Activated T-cell treated with anti-CD3 and anti-CD28 coated beads, Interleukin-2, amount 50 U/mL, for 72 hours (primary cell): ENCODE measurements around the gene LEAP2. TPM values are rescaled to one million over a fixed set of nuclear protein-coding genes. Genes with fewer than 3 reads are reported as not detected.

Source experiments
- ATAC-seq, 2 donors: fragments of 150-1000 bp; cut with Tn5 transposase; replicated peaks in 1 of 2; 2 replicates each; pipeline ENCODE4 v1.10.0; 2021; ENCODE audit warnings: moderate library complexity in 2 of 2, mild to moderate bottlenecking in 1 of 2
- DNase-seq, 2 donors: peaks; one replicate each; pipeline ENCODE4 v3.0.0; 2021 to 2022; ENCODE audit warnings: mixed read lengths in 1 of 2
- H3K27ac Mint-ChIP-seq: one replicate; pipeline ENCODE4 v1.8.0; 2022; ENCODE audit warnings: mild to moderate bottlenecking, moderate library complexity, mixed read lengths
- H3K27me3 Mint-ChIP-seq: one replicate; pipeline ENCODE4 v1.8.0; 2022; ENCODE audit warnings: low read depth, mixed read lengths
- H3K36me3 Mint-ChIP-seq, 2 donors: one replicate each; pipeline ENCODE4 v1.8.0; 2022; ENCODE audit warnings: mixed read lengths in 2 of 2, mild to moderate bottlenecking in 1 of 2; ENCODE audit not compliant: insufficient read depth in 2 of 2
- H3K4me1 Mint-ChIP-seq: one replicate; pipeline ENCODE4 v1.8.0; 2022; ENCODE audit warnings: low read depth, mixed read lengths
- H3K4me3 Mint-ChIP-seq, 2 donors: one replicate each; pipeline ENCODE4 v1.8.0; 2022; ENCODE audit warnings: mild to moderate bottlenecking in 2 of 2, mixed read lengths in 2 of 2, moderate library complexity in 2 of 2
- H3K9me3 Mint-ChIP-seq, 2 donors: one replicate each; pipeline ENCODE4 v1.8.0; 2022; ENCODE audit warnings: mixed read lengths in 2 of 2
- total RNA-seq, 2 donors: library from RNA; stranded (reverse); gene quantifications; one replicate each; pipeline ENCODE4 v1.2.3, GENCODE V29; 2022

The LEAP2 gene
- total RNA-seq, 2 donors from 2014 or later: 5.0 to 7.2 TPM

DNA sequence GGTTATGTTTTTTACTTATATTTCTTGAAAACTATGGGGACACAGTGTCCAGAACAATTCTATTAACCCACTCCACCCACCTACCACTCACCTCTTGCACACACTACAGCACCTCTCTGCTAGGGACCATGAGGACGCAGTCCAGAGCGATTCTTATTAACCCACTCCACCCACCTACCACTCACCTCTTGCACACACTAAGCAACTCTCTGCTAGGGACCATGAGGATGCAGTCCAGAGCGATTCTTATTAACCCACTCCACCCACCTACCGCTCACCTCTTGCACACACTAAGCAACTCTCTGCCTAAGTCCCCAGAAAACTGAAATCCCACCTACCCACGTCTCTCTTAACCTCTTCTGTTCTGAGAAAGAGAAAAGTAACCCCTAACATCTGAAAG, 40.9 kb upstream of the LEAP2 start:
- Mint-ChIP-seq H3K36me3 (no peaks in the 10 kb centered on the region), H3K27ac (no peak overlapping the region), H3K9me3 (no peaks in the 10 kb centered on the region), H3K4me1 (peaks cover 9% of the 10 kb centered on the region), H3K27me3 (peaks cover 45% of the 10 kb centered on the region), H3K4me3 (no peak overlapping the region)
- ATAC-seq (no peak), DNase-seq (no peak)

DNA sequence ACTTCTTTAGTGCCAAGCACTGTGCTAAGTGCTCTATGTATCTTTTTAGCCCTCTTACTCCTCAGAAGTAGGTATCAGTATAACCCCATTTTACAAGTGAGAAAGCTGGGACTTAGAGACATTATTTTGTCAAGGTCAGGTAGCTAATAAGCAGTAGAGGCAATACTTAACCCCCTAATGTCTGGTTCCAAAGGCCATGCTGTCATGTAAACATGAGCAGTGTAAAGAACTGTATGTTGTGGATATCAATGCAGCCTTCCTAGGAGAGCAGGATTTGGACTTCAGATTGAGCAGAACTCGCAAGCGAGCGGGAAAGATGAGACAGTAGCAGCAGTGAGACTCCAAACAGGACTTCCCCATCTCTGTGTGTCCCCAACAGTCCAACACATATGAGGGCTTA, 39.4 kb upstream of the LEAP2 start:
- H3K4me3 Mint-ChIP-seq: no peak overlapping the region
- DNase-seq: no peak
- H3K4me1 Mint-ChIP-seq: peaks cover 12% of the 10 kb centered on the region
- no peak for ATAC-seq
- no peaks in the 10 kb centered on the region for H3K36me3 Mint-ChIP-seq
- no peaks in the 10 kb centered on the region for H3K9me3 Mint-ChIP-seq
- peaks cover 31% of the 10 kb centered on the region for H3K27me3 Mint-ChIP-seq
- H3K27ac Mint-ChIP-seq: no peak overlapping the region

DNA sequence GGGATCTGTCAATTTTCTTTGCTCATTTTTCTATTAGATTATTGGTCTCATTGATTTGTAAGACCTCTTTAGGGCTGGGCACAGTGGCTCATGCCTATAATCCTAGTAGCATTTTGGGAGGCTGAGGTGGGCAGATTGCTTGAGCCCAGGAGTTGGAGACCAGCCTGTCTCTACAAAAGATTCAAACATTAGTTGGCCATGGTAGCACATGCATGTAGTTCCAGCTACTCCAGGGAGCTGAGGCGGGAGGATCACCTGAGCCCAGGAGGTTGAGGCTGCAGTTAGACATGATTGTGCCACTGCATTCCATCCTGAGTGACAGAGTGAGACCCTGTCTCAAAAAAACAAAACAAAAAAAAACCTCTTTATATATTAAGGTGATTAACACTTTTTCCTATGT, 36.6 kb upstream of the LEAP2 start:
- no peaks in the 10 kb centered on the region for H3K36me3 Mint-ChIP-seq
- peaks cover 16% of the 10 kb centered on the region for H3K27me3 Mint-ChIP-seq
- no peaks in the 10 kb centered on the region for H3K9me3 Mint-ChIP-seq
- H3K4me3 Mint-ChIP-seq: no peak overlapping the region
- no peak overlapping the region for H3K27ac Mint-ChIP-seq
- peaks cover 4% of the 10 kb centered on the region for H3K4me1 Mint-ChIP-seq
- no peak for DNase-seq
- no peak for ATAC-seq

DNA sequence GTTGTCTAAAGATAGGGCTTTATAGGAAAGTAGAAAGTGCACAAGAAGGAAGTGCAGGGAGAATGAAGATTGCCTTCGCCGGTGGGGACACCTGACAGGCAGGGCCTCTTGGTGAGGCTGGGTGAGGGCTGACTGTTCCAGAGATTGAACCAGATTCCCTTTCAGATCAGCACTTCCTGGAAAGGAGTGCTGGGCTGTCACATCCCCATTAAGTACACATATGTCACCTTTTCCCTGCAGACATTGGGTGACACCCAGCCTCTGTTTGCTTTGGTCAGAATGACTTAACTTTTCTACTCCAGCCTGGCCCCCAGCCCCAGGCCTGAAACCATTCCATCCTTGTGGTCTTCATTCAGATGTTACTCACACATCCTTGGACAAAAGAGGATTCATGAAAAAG, 35.6 kb upstream of the LEAP2 start:
- Mint-ChIP-seq H3K27me3 (peaks cover 11% of the 10 kb centered on the region), H3K36me3 (no peaks in the 10 kb centered on the region), H3K9me3 (no peaks in the 10 kb centered on the region), H3K4me3 (no peak overlapping the region), H3K4me1 (peaks cover 4% of the 10 kb centered on the region), H3K27ac (no peak overlapping the region)
- no peak for DNase-seq
- ATAC-seq: no peak

DNA sequence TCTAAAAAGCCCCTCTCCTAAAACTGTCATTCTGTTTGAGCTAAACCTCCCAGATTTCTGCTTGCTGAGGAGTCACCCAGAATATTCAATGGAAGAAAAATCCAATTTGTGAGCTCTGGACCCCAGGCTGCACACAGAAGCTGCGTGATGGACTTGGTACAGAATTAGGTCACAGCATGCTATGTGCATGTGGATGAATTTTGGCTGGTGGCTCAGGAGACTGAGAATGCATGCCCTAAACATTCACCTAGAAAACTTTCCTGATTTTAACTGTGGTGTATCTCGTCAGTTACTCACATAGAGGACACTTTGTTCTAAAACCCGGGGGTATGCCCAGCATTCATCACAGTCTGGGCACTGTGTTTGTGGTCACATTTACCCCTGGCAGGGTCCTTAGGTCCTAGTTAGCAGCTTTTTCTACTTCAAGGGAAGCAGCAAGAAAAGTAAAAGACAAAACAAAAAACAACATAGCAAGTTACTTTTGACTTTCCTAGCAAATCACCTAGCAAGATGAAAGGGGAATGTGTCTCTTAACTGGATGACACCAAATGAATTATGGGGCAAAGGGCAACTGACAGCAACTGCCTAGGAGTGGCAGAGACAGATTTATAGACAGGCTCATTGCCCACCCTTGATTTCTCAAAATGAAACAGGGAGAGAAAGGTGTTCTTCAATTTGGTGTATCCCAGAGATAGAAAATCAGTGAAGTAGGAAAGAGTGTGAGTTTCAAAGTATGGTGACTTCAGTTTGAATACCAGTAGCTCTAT, 34.8 kb upstream of the LEAP2 start:
- ATAC-seq: no peak
- Mint-ChIP-seq H3K4me3 (no peak overlapping the region), H3K27ac (no peak overlapping the region), H3K9me3 (no peaks in the 10 kb centered on the region), H3K36me3 (no peaks in the 10 kb centered on the region), H3K4me1 (peaks cover 4% of the 10 kb centered on the region), H3K27me3 (peaks cover 5% of the 10 kb centered on the region)
- no peak for DNase-seq

DNA sequence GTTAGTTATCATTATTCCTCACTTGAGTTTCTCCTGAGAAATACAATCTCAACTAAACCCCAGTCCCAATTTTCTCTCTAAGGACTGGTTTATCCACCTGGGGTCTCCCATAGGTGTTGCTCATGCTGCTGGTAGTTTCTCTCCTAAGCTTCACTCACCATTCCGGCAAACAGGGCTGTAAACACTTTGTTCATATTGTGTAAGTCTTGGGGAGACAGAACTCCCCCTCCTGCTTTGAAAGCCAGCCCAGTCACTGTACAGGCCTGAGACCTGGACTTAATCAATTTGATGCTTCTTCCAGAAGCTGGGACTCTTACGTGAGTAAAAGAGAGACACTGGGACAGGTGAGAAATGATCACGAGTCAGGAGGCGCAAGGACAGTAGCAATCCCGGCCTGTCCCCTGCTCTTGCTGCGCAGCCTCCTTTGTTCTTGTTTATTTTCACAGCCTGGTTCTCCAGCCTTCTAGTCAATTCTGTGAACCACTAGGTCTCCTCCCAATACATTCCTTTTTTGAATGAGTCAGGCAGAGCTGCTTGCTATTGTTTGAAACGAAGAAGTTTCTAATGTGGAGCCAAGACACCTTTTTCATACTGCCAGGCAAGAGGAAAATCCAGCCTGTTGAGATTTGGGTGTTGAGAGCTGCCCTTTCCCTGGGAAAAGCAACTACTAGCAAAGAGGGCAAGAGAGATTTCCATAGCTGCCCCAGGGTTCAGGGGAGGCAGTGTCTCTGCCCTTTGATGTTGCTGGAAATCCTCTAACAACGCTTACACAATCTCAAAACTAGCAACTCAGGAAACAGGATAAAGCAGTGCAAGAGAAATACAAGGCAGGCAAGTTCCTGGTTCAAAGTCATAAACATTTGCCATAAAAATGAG, 33.8 kb upstream of the LEAP2 start:
- Mint-ChIP-seq H3K9me3 (no peaks in the 10 kb centered on the region), H3K4me3 (no peak overlapping the region), H3K27ac (no peak overlapping the region), H3K36me3 (no peaks in the 10 kb centered on the region), H3K4me1 (peaks cover 4% of the 10 kb centered on the region), H3K27me3 (no peaks in the 10 kb centered on the region)
- ATAC-seq: no peak
- no peak for DNase-seq

DNA sequence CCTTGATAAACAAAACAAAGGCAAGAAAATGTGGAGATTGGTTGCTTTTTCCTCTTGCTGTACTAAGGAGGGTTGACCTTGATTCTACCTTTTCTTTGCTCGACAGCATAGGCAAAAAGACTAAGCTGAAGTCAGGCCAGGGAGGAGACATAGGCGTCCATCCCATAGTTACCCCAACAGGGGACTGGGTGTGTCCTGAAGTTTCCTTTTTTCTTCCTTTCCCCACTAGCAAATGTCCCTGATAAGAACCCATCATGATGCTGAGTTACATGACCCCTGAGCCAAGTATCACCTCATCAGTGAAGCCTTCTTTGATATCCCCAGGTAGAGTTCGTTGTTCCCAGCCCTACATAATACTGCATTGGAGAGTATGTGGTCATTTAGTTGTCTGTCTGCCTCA, 33.2 kb upstream of the LEAP2 start:
- no peaks in the 10 kb centered on the region for H3K27me3 Mint-ChIP-seq
- ATAC-seq (no peak), DNase-seq (no peak)
- no peaks in the 10 kb centered on the region for H3K9me3 Mint-ChIP-seq
- H3K4me3 Mint-ChIP-seq: no peak overlapping the region
- no peaks in the 10 kb centered on the region for H3K36me3 Mint-ChIP-seq
- H3K4me1 Mint-ChIP-seq: peaks cover 4% of the 10 kb centered on the region
- H3K27ac Mint-ChIP-seq: no peak overlapping the region

DNA sequence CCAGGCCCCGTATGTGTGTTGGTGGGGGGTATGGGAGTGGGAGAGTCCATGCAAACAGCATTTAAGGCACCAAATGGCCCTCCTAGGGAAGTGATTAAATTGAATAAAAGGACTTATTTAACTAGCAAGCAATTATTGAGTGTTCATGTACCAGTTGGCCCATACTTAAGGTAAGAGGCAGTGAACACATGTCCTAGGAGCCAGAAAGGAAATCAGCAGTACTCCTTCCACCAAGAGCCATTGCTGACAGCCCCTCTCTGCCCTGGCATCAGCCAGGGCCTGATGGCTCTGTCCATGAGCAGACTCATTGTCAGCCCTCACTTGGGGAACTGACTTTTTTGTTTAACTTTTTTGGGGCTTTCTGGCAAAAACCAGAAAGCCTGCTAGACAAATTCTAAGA, 32.6 kb upstream of the LEAP2 start:
- H3K4me3 Mint-ChIP-seq: no peak overlapping the region
- H3K27ac Mint-ChIP-seq: no peak overlapping the region
- peaks cover 4% of the 10 kb centered on the region for H3K4me1 Mint-ChIP-seq
- H3K36me3 Mint-ChIP-seq: no peaks in the 10 kb centered on the region
- no peak for ATAC-seq
- H3K27me3 Mint-ChIP-seq: no peaks in the 10 kb centered on the region
- no peaks in the 10 kb centered on the region for H3K9me3 Mint-ChIP-seq
- no peak for DNase-seq

DNA sequence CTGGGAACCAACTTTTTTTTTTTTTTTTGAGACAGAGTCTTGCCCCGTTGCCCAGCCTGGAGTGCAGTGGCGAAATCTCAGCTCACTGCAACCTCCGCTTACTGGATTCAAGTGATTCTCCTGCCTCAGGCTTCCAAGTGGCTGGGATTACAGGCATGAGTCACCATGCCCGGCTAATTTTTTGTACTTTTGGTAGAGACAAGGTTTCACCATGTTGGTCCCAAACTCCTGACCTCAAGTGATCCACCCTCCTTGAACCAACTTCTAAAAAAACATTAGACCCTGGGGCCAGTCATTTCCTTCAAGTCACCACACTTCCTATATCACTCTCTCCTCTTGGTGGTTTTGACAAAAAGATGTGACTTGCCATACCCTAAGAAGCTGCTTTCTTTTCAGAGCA, 32.2 kb upstream of the LEAP2 start:
- Mint-ChIP-seq H3K4me3 (no peak overlapping the region), H3K27ac (no peak overlapping the region), H3K36me3 (no peaks in the 10 kb centered on the region), H3K27me3 (no peaks in the 10 kb centered on the region), H3K4me1 (peaks cover 4% of the 10 kb centered on the region), H3K9me3 (no peaks in the 10 kb centered on the region)
- ATAC-seq (peak; percentile 37 to 56), DNase-seq (no peak)

DNA sequence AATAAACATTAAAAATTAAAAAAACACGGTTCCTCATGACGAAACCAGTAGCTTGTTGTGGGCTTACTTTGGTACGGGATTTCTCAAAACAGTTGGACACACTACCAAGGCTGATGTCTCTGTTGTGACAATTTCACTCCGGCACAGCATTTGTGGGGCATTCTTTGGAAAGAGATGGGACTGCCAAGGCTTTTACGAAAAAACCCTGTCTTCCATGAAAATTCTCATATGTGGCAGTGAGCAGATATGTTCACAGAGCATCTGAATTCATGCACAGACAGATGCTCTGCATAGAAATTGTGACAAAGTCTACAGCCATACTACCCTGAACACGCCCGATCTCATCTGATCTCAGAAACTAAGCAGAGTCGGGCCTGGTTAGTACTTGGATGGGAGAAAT, 25.2 kb upstream of the LEAP2 start:
- Mint-ChIP-seq H3K4me1 (peaks cover 4% of the 10 kb centered on the region), H3K27ac (no peak overlapping the region), H3K36me3 (no peaks in the 10 kb centered on the region), H3K9me3 (no peaks in the 10 kb centered on the region), H3K4me3 (no peak overlapping the region), H3K27me3 (peaks cover 6% of the 10 kb centered on the region)
- no peak for DNase-seq
- ATAC-seq: no peak

DNA sequence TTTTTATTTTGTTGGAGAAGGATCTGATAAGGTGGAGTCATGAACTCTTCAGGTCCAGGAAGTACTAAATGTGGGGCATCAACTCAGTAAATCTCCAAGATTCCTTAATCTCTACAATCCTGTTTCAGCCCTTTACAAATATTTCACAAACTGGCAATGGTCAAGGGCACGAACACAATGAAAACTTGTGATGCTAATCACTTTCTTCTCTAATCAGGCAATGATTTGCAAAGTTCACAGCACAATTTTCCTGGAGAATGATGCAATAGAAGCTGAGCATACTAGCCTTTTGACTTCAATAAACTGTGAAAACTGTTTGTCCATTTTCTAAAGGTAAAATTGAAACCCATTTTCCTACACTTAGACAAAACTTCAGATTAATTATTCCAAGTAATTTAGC, 24.1 kb upstream of the LEAP2 start:
- Mint-ChIP-seq H3K4me1 (peaks cover 4% of the 10 kb centered on the region), H3K36me3 (no peaks in the 10 kb centered on the region), H3K9me3 (no peaks in the 10 kb centered on the region), H3K27me3 (peaks cover 6% of the 10 kb centered on the region), H3K27ac (no peak overlapping the region), H3K4me3 (no peak overlapping the region)
- no peak for ATAC-seq
- no peak for DNase-seq

DNA sequence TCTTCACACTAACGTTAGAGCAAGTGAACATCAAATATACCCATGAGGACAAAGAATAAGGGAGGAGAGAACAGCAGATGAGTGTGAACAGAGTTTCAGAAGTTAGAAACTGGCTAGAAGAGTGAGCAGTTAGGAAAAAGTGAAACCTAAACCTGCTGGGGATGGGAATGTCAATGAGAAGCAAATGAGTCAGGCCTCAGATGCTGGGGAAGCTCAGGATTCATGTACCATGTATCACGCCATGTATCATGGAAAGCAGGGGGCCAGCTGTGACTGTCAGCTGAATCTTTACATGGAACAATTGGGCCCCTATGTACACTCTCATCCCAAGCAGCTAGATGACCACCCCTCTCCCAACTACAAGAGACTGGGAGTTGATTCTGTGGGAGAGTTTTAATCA, 23.4 kb upstream of the LEAP2 start:
- no peak for ATAC-seq
- H3K27ac Mint-ChIP-seq: no peak overlapping the region
- no peaks in the 10 kb centered on the region for H3K36me3 Mint-ChIP-seq
- peaks cover 6% of the 10 kb centered on the region for H3K27me3 Mint-ChIP-seq
- H3K4me1 Mint-ChIP-seq: peaks cover 4% of the 10 kb centered on the region
- no peak overlapping the region for H3K4me3 Mint-ChIP-seq
- no peak for DNase-seq
- no peaks in the 10 kb centered on the region for H3K9me3 Mint-ChIP-seq

DNA sequence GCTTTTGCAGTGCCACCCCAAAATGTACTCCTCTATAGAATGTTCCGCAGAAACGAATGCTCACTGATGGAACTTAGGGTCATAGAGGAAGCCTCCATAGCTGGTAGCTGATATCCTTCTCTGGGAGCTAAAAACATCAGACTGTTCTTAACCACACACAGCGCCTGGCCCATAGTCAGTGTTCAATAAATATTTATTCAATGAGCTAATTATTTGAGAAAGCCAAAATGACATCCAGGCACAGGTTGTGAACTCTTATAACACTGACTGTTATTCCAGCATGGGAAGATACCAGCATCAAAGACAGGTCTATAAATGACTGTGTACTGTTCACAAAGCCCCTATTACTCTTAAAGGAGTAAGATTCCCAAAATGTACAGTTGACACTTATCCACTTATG, 20.1 kb upstream of the LEAP2 start:
- peaks cover 17% of the 10 kb centered on the region for H3K27me3 Mint-ChIP-seq
- no peaks in the 10 kb centered on the region for H3K9me3 Mint-ChIP-seq
- H3K4me3 Mint-ChIP-seq: no peak overlapping the region
- DNase-seq (no peak), ATAC-seq (no peak)
- peaks cover 4% of the 10 kb centered on the region for H3K4me1 Mint-ChIP-seq
- no peak overlapping the region for H3K27ac Mint-ChIP-seq
- H3K36me3 Mint-ChIP-seq: no peaks in the 10 kb centered on the region
